ENCODE data around the gene SEMA4D.

SEMA4D gene

GRCh38 chr9:89535461-89535860 lies 37.5 kb upstream of the SEMA4D start:
- ChIA-PET CTCF (no interaction called here), POLR2A (no interaction called here)
- no peak for TF ChIP-seq CTCF (IDR thresholded peaks at IDR 0.05; ENCODE audit: insufficient read depth, low read length, missing control alignments)
- no peak overlapping the region for H3K4me3 ChIP-seq (ENCODE audit: low read depth, low read length)
- DNase-seq (ENCODE audit: low read depth, low spot score), result no peak

GRCh38 chr9:89534515-89535287 lies 36.8 kb upstream of the SEMA4D start:
- DNase-seq (ENCODE audit: low read depth, low spot score), result no peak
- POLR2A ChIA-PET, result no interaction called here
- no peak for TF ChIP-seq CTCF (IDR thresholded peaks at IDR 0.05; ENCODE audit: insufficient read depth, low read length, missing control alignments)
- no peak overlapping the region for H3K4me3 ChIP-seq (ENCODE audit: low read depth, low read length)
- CTCF ChIA-PET, result interaction anchor here (0.7 kb wide), 1 partner anchor 14 kb away, joined by 4 read pairs; no protein-coding TSS in a partner anchor

GRCh38 chr9:89533411-89534095 lies 35.6 kb upstream of the SEMA4D start:
- POLR2A ChIA-PET, result no interaction called here

GRCh38 chr9:89532944-89533343 lies 35.0 kb upstream of the SEMA4D start:
- no peak for DNase-seq (ENCODE audit: low read depth, low spot score)
- H3K4me3 ChIP-seq (ENCODE audit: low read depth, low read length), result no peak overlapping the region
- ChIA-PET POLR2A (no interaction called here), CTCF (no interaction called here)
- TF ChIP-seq CTCF (IDR thresholded peaks at IDR 0.05; ENCODE audit: insufficient read depth, low read length, missing control alignments), result no peak

More at GRCh38 chr9:89533411-89534095, 35.6 kb upstream of the SEMA4D start:
- TF ChIP-seq CTCF (IDR thresholded peaks at IDR 0.05; ENCODE audit: insufficient read depth, low read length, missing control alignments), result no peak
- no peak overlapping the region for H3K4me3 ChIP-seq (ENCODE audit: low read depth, low read length)
- CTCF ChIA-PET, result interaction anchor here (0.7 kb wide), 1 partner anchor 15 kb away, joined by 4 read pairs; no protein-coding TSS in a partner anchor
- DNase-seq (ENCODE audit: low read depth, low spot score), result no peak

- CTCF ChIA-PET, result no interaction called here
- POLR2A ChIA-PET, result no interaction called here
- H3K4me3 ChIP-seq (ENCODE audit: low read depth, low read length), result no peak overlapping the region
- TF ChIP-seq CTCF (IDR thresholded peaks at IDR 0.05; ENCODE audit: insufficient read depth, low read length, missing control alignments), result no peak
- no peak for DNase-seq (ENCODE audit: low read depth, low spot score)
These were observed 34.6 kb upstream of the SEMA4D start for GRCh38 chr9:89532478-89532877.

GRCh38 chr9:89531766-89532165 lies 33.9 kb upstream of the SEMA4D start:
- no peak for DNase-seq (ENCODE audit: low read depth, low spot score)
- no peak overlapping the region for H3K4me3 ChIP-seq (ENCODE audit: low read depth, low read length)
- no peak for TF ChIP-seq CTCF (IDR thresholded peaks at IDR 0.05; ENCODE audit: insufficient read depth, low read length, missing control alignments)
- POLR2A ChIA-PET, result no interaction called here
- CTCF ChIA-PET, result no interaction called here
